NCI-H2029 (cell line): Measurements from ENCODE around the gene EEF1E1.

Experiments
- DNase-seq: peaks from one replicate; lab custom pipeline; 2025; lab: John Stamatoyannopoulos, UW

Gene EEF1E1

DNA sequence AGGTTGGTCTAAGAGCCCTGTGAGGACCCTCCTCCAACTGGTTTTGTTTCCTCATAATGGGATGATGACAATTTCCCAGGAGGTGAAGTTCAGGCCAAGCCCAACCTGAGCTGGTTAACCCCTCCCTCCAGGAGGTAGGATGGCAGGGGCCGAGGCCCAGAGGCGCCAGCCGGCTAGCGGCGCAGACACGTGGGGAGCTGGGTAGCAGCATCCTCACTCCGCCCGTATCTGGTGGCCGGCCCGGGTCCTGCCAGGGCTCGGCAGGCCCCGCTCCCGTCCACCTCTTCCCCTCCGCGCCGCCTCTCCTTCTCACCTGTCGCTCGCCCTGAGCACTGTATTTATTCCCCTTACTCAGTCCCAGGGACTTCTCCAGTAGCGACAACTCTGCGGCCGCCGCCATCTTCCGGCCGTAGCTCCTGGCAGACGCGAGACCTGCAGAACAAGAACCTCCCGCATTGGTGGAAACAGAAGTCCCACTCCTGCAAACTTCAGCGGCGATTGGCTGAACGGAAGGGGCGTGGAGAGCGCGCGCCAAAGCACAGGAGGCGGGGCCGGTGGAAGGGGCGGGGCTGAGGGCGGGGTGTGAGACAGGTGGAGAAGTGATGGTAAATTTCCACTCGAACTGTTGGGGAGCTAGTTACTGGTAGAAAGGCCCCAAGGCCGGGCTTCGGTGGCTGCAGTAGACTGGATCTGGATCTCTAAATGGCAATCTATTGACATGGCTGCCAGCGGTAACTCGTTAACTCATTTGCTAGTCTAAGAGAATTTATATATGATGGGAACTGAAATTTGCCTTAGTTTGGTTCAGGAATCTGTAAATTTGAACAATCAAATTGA, at the start of gene EEF1E1:
Gene EEF1E1 (minus strand): TSS at position 427 of the 837 bp plus-strand sequence. CDS start 27 bp downstream, at position 400.
- peak; percentile 99 for DNase-seq

DNA sequence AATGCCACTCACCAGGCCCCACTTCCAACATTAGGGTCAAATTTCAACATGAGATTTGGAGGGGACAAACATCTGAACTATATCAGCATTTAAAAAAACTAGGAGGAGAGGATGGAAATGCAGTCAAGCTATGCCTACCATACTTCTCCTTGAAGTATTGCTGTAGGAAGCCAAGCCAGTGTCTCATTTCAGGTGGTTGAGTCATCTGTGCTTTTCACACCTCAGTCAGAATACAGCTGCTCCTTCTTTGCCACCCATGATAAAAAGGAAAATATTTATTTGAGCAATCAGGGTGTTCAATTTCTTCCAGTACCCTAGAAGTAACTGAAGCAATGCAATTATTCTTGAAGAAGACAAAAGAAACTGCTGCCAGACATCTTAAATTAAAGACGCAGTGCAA, 47.0 kb upstream of the EEF1E1 start:
- DNase-seq = no peak

- DNase-seq = no peak
Observed at GRCh38 chr6:8143945-8144344, 41.6 kb upstream of the EEF1E1 start.

- DNase-seq = no peak
Observed at GRCh38 chr6:8139451-8139850, 37.1 kb upstream of the EEF1E1 start.

- no peak for DNase-seq
Observed at GRCh38 chr6:8137529-8137939, 35.2 kb upstream of the EEF1E1 start.

DNA sequence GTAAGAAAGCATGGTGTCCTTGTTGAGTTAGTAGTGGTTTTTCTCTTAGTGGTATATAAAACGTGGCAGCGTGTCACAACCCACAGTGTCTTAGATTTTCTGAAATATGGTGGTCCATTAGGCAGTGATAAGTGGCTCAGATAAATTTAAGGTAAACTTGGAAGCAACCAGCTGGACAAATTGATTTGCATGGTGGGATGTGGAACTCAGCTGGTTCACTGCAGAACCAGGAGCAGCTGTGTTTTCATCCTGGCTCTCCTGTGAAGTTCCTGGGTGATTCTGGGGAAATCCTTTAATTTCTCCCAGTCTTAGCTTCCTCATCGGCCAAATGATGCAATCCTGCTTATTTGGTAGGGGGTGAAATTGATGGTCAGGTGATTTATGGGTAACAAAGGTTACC, 32.9 kb upstream of the EEF1E1 start:
- no peak for DNase-seq

GRCh38 chr6:8132130-8132529, 29.8 kb upstream of the EEF1E1 start:
- DNase-seq = no peak

- DNase-seq = peak; percentile 72
Observed at GRCh38 chr6:8131265-8131897, 29.0 kb upstream of the EEF1E1 start.

- DNase-seq = no peak
Observed at GRCh38 chr6:8130399-8130798, 28.1 kb upstream of the EEF1E1 start.

GRCh38 chr6:8123236-8123635, 20.9 kb upstream of the EEF1E1 start:
- DNase-seq = no peak

DNA sequence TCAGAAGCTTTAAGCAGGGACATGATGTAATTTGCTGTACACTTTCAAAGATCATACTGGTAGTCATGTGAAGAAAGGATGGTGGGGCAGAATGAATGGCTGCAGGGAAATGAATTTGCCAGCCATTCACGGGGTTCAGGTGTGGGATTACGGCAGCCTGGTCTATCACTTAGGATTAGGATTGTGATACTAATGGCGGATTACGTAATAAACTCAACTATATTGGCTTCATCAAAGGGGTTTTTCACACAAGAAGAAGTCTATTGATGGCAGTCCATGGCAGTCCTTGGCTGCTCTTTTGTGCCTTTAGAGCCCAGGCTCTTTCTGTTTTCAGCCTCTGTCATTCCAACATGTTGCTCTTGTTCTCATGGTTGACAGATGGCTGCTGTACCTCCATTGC, 12.6 kb upstream of the EEF1E1 start:
- no peak for DNase-seq

GRCh38 chr6:8113131-8113654, 10.8 kb upstream of the EEF1E1 start:
- DNase-seq = no peak

GRCh38 chr6:8110725-8111124, 8.4 kb upstream of the EEF1E1 start:
- no peak for DNase-seq

GRCh38 chr6:8110117-8110721, 7.9 kb upstream of the EEF1E1 start:
- no peak for DNase-seq

GRCh38 chr6:8108759-8109539, 6.6 kb upstream of the EEF1E1 start:
- DNase-seq = no peak

DNA sequence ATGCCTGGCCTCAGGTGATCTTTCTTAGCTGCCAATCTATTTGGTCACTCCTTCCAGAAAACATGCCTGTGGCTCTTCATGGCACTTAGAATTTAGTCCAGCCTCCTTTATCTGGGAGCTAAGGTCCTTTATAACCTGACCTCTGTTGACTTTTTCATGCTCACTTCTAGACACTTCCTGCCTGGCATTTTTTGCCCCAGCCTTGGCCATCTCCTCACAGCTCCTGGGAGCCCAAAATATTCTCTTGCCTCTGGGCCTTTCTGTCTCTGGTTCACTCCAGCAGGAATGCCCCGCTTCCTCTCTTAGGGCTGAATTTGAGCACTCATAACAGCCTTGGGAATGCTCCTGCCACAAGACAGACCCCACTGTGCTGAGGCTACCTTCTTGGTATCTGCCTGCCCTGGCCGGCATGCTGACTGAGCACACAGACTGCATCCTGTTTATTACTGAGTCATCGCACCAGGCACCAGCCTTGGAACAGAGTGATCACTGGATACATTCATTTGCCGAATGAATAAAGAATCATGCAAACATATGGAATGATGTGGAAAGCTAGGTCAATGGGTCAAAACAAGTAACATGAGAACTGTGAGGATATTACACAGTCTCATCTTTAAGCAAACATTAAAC, 5.8 kb upstream of the EEF1E1 start:
- DNase-seq = no peak

DNA sequence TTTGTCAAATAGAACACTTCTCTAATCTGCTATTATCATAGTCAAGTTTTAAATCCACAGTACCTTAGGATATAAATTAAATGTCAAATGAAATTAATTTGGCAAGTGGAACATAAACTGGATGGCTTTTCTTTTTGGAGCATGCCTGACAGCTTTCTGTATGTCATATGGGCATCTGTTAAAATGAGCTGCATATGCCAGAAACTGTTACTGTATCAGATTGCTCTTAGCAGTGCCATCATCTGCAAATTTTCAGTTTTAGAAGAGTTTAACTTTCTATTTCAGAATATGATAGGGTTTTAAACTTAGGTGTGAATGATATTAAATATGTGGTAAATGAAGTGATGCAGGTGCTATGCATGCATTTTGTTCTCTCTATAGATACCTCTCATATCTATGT, 3.4 kb upstream of the EEF1E1 start:
- no peak for DNase-seq

DNA sequence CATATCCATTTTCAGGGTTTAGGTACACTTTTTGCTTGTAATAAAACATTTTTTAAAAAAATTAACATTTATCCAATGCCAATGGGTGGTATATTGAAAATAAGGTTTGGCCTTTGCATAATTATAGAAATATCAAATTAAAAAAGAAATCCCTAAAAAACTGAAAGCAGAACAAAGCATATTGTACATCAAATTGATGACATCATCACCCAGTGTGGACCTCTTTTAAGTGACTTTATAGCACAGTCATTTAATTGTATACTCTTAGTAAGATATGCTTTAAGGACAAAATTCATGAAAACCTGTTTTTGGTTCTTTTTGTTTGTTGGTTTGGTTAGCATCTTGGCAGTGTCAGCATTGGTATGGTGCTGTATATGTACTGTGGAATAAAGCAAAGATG, 1.4 kb upstream of the EEF1E1 start:
- DNase-seq = no peak

DNA sequence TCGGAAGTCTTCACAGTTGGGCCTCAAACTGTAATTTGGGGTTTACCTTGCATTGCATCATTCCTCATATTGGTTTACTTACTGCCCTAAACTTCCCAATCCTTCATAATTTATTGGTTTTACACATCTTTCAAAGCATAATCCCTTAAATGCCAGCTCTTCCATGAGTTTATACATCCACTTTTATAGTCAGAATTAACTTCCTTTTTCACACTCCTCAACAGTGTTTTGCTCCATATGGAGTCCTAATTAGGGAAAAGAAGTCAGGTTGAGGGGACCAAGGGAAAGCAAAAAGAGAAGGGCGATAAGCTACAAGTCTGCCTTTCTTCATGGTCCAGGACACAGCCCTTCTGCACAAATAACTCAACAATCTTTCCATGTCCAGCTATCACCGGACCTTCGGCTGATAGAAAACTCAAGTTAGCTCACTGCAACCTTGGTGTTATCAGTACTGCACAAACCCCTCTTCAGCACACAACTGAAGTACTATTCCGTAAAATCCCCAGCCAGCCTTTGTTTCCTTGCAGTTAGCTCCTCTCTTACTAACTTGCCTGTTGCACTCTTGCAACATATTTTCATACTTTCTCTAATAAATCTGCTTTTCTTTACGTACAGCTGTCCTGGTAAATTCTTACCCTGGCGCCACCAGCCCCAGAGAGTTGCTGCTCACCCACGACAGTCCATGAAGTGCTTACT, 2.0 kb downstream of the EEF1E1 start:
- no peak for DNase-seq

DNA sequence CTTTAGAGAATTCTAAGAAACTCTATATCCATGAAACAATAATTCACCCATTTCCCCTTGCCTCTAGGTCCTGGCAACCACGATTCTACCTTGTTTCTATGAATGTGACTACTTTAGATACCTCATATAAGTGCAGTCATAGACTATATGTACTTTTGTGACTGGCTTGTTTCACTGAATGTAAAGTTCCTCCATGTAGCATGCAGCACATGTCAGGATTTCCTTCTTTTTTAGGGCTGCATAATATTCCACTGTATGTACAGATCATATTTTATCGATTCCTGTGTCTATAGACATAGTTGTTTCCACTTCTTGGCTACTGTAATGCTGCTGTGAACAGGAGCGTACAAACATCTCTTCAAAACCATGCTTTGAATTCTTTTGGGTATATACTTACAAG, 11.7 kb downstream of the EEF1E1 start:
- no peak for DNase-seq

DNA sequence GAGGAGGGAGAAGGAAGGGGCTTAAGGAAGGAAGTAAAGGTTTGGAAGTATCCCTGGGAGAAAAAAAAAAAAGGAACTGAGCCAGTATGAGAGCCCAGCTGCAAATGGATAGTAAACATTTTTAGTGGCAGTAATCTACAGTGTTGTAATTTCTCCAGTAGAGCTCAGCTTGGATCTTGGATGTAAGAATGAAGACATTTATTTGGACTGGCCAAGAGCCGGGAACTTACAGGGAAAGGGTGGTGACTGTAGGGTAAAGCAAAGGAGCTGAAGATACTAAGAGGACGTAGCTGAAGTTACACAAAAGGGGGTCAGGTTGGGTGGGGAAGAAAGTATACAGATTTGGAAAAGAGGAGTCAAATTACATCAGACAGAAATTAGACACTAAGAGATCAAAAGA, 13.5 kb downstream of the EEF1E1 start:
- no peak for DNase-seq
